Osteoblast (primary cell): ENCODE measurements around the gene XXYLT1. TPM values are rescaled to one million over a fixed set of nuclear protein-coding genes. Genes with fewer than 3 reads are reported as not detected.
"Not testable (repeated sequence)": the region's sequence is repeated elsewhere in the genome, so short reads cannot be mapped to it uniquely, and the experiment has no call there.

Experiments
- DNase-seq: peaks from one replicate; pipeline ENCODE4 v3.0.0; 2011; ENCODE audit warnings: low spot score, mixed read lengths; ENCODE audit not compliant: insufficient read length; ENCODE audit errors: missing footprints
- H2AFZ ChIP-seq: 2 replicates; pipeline ENCODE4 v1.6.0; 2011; ENCODE audit warnings: mild to moderate bottlenecking, low read length
- H3K27ac ChIP-seq: 2 replicates; pipeline ENCODE4 v1.5.1; 2011; ENCODE audit warnings: mild to moderate bottlenecking, low read depth, low read length, moderate library complexity
- H3K27me3 ChIP-seq: 2 replicates; pipeline ENCODE4 v1.6.0; 2012; ENCODE audit warnings: mild to moderate bottlenecking, control low read depth, inconsistent platforms, low read length, moderate library complexity; ENCODE audit not compliant: insufficient read depth
- H3K36me3 ChIP-seq: 2 replicates; pipeline ENCODE4 v1.5.1; 2011; ENCODE audit warnings: mild to moderate bottlenecking, low read length, control low read depth, moderate library complexity; ENCODE audit not compliant: insufficient read depth
- H3K4me1 ChIP-seq: 2 replicates; pipeline ENCODE4 v1.5.1; 2011; ENCODE audit warnings: mild to moderate bottlenecking, low read length, control low read depth, moderate library complexity; ENCODE audit not compliant: insufficient read depth
- H3K4me2 ChIP-seq: 2 replicates; pipeline ENCODE4 v1.6.0; 2011; ENCODE audit warnings: mild to moderate bottlenecking, low read length; ENCODE audit not compliant: insufficient read depth
- H3K4me3 ChIP-seq: fragments of 200-600 bp; sonication (generic); 3 replicates; pipeline ENCODE4 v1.5.1; 2012; ENCODE audit warnings: mild to moderate bottlenecking, low read length, inconsistent platforms; ENCODE audit not compliant: insufficient read depth
- H3K79me2 ChIP-seq: 2 replicates; pipeline ENCODE4 v1.6.0; 2012; ENCODE audit warnings: mild to moderate bottlenecking, low read length, control low read depth, inconsistent platforms; ENCODE audit not compliant: insufficient read depth
- H3K9me3 ChIP-seq: 2 replicates; pipeline ENCODE4 v1.5.1; 2011; ENCODE audit warnings: low read depth, low read length, control low read depth
- H4K20me1 ChIP-seq: 2 replicates; pipeline ENCODE4 v1.6.0; 2012; ENCODE audit warnings: mild to moderate bottlenecking, low read length, control low read depth; ENCODE audit not compliant: insufficient read depth
- total RNA-seq: library from RNA; depleted of rRNA; stranded (reverse); fragments of >200 nt; gene quantifications from 2 replicates; pipeline ENCODE4 v1.2.3, GENCODE V29; 2012
- TF ChIP-seq, protein P1 (sequence below): IDR thresholded peaks from 2 replicates; pipeline ENCODE4 v1.5.1; 2011; ENCODE audit warnings: mild to moderate bottlenecking, low read depth, low read length, moderate library complexity; ENCODE audit errors: extremely low read depth

The XXYLT1 gene
- total RNA-seq, 1 donor = 28.2 TPM

DNA sequence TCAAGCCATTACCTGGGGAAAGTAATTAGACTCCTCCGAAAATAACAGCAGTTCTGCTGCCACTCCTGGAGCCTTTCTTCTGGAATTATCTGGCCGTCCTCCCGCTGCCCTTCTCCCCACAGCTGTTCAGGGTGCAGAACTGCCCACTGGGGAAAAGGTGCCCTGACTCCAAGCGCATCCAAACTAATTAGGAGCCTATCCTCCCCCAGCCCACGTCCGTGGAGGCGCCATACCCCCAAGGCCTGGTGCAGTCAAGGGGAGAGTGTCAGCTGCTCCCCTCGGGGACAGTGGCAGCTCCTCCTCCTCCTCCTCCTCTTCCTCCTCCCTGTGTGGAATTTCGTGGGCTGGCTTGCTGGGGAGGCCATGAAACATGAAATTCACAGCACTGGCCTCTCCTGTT, 177.2 kb downstream of the XXYLT1 start:
- H3K27ac ChIP-seq = no peak overlapping the region

DNA sequence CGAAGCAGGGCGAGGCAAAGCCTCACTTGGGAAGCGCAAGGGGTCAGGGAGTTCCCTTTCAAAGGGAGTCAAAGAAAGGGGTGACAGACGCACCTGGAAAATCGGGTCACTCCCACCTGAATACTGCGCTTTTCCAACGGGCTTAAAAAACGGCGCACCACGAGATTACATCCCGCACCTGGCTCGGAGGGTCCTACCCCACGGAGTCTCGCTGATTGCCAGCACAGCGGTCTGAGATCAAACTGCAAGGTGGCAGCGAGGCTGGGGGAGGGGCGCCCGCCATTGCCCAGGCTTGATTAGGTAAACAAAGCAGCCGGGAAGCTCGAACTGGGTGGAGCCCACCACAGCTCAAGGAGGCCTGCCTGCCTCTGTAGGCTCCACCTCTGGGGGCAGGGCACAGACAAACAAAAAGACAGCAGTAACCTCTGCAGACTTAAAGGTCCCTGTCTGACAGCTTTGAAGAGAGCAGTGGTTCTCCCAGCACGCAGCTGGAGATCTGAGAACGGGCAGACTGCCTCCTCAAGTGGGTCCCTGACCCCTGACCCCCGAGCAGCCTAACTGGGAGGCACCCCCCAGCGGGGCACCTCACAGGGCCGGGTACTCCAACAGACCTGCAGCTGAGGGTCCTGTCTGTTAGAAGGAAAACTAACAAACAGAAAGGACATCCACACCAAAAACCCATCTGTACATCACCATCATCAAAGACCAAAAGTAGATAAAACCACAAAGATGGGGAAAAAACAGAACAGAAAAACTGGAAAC, 182.9 kb downstream of the XXYLT1 start:
- not testable (repeated sequence) for H3K4me1 ChIP-seq, H3K27me3 ChIP-seq, H3K4me2 ChIP-seq, H4K20me1 ChIP-seq, H3K27ac ChIP-seq, H3K79me2 ChIP-seq, H3K4me3 ChIP-seq, H3K36me3 ChIP-seq, DNase-seq, H2AFZ ChIP-seq, H3K9me3 ChIP-seq

More for the DNA sequence above, 177.2 kb downstream of the XXYLT1 start:
- peak; percentile 52 for DNase-seq
- Histone ChIP-seq H3K4me3 (no peak overlapping the region), H3K36me3 (no peaks in the 10 kb centered on the region), H3K4me1 (no peaks in the 10 kb centered on the region), H2AFZ (no peak overlapping the region), H4K20me1 (no peaks in the 10 kb centered on the region), H3K79me2 (no peaks in the 10 kb centered on the region), H3K9me3 (no peaks in the 10 kb centered on the region), H3K4me2 (no peak overlapping the region), H3K27me3 (no peaks in the 10 kb centered on the region)
- TF ChIP-seq, protein P1, sequence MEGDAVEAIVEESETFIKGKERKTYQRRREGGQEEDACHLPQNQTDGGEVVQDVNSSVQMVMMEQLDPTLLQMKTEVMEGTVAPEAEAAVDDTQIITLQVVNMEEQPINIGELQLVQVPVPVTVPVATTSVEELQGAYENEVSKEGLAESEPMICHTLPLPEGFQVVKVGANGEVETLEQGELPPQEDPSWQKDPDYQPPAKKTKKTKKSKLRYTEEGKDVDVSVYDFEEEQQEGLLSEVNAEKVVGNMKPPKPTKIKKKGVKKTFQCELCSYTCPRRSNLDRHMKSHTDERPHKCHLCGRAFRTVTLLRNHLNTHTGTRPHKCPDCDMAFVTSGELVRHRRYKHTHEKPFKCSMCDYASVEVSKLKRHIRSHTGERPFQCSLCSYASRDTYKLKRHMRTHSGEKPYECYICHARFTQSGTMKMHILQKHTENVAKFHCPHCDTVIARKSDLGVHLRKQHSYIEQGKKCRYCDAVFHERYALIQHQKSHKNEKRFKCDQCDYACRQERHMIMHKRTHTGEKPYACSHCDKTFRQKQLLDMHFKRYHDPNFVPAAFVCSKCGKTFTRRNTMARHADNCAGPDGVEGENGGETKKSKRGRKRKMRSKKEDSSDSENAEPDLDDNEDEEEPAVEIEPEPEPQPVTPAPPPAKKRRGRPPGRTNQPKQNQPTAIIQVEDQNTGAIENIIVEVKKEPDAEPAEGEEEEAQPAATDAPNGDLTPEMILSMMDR = no peak

DNA sequence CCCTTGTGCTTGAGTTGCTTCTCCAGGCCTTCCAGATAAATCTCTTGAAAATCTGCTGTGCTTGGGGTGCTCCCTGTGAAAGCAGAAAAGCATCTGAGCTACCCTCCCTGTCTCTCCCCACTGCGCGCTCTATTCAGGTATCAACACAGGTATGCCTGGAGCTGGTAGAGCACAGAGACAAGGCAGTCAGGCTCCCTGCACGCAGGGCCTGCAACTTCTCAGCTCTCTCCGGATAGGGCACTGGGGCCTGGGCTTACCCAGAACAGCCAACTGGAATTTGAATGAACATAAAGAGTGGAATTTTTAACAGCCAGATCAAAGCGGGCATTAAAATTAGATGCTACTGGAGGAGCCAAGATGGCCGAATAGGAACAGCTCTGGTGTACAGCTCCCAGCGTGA, 183.6 kb downstream of the XXYLT1 start:
- Histone ChIP-seq H3K4me2 (no peak overlapping the region), H3K4me1 (no peaks in the 10 kb centered on the region), H3K36me3 (no peaks in the 10 kb centered on the region), H3K79me2 (no peaks in the 10 kb centered on the region), H3K4me3 (no peak overlapping the region), H3K27ac (no peak overlapping the region), H3K27me3 (no peaks in the 10 kb centered on the region), H4K20me1 (no peaks in the 10 kb centered on the region), H3K9me3 (no peaks in the 10 kb centered on the region), H2AFZ (no peak overlapping the region)
- TF ChIP-seq, protein P1 = no peak
- peak; percentile 36 for DNase-seq

DNA sequence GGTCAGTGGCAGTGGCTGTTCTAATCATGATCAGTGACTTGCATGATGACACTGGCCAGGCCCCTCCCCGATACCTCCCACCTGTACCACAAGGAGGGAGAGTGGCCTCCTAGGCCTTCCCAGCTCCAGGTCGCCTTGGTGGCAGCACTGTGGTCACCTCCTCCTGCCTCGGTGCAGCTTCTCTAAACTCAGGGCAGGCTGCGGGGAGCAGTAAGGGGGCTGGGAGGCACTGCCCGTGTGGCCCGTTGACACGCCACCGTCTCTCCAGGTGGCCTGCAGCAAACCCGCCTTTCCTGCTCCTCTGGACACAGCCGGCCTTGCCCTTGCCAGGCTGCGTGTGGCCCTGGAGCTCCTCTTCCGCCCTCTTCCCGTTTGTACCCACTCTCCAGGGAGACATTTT, 184.1 kb downstream of the XXYLT1 start:
- no peaks in the 10 kb centered on the region for H3K27me3 ChIP-seq
- no peaks in the 10 kb centered on the region for H3K79me2 ChIP-seq
- DNase-seq = peak; percentile 29
- TF ChIP-seq, protein P1 = no peak
- H3K36me3 ChIP-seq = no peaks in the 10 kb centered on the region
- H2AFZ ChIP-seq = no peak overlapping the region
- no peaks in the 10 kb centered on the region for H3K4me1 ChIP-seq
- H3K4me2 ChIP-seq = no peak overlapping the region
- no peaks in the 10 kb centered on the region for H4K20me1 ChIP-seq
- H3K27ac ChIP-seq = no peak overlapping the region
- no peak overlapping the region for H3K4me3 ChIP-seq
- no peaks in the 10 kb centered on the region for H3K9me3 ChIP-seq
